Uterus (tissue), 2 donors: Measurements from ENCODE around the gene AKAP10.

Experiments used
- POLR2A ChIP-seq, 2 donors: fragments of 450-650 bp; IDR thresholded peaks; one replicate each; pipeline ENCODE4 v1.6.1; 2016; ENCODE audit warnings: antibody characterized with exemption in 2 of 2, mild to moderate bottlenecking in 1 of 2, moderate library complexity in 1 of 2
- TF ChIP-seq, protein P1 (sequence below), 4 experiments: fragments of 200-600 bp in 2 of 4; fragments of 450-650 bp in 2 of 4; sonication (generic) in 2 of 4; IDR thresholded peaks; one replicate each; pipeline ENCODE4 v1.5.1; 2016 to 2019; ENCODE audit warnings: antibody characterized with exemption in 4 of 4, mild to moderate bottlenecking in 2 of 4, moderate library complexity in 1 of 4

GRCh38 chr17:19975601-19976000 is 2.0 kb downstream of the AKAP10 start:
- TF ChIP-seq, protein P1, sequence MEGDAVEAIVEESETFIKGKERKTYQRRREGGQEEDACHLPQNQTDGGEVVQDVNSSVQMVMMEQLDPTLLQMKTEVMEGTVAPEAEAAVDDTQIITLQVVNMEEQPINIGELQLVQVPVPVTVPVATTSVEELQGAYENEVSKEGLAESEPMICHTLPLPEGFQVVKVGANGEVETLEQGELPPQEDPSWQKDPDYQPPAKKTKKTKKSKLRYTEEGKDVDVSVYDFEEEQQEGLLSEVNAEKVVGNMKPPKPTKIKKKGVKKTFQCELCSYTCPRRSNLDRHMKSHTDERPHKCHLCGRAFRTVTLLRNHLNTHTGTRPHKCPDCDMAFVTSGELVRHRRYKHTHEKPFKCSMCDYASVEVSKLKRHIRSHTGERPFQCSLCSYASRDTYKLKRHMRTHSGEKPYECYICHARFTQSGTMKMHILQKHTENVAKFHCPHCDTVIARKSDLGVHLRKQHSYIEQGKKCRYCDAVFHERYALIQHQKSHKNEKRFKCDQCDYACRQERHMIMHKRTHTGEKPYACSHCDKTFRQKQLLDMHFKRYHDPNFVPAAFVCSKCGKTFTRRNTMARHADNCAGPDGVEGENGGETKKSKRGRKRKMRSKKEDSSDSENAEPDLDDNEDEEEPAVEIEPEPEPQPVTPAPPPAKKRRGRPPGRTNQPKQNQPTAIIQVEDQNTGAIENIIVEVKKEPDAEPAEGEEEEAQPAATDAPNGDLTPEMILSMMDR (IDR thresholded peaks at IDR 0.05), result no peak
- no peak for TF ChIP-seq POLR2A (IDR thresholded peaks at IDR 0.05)
